Measurements from ENCODE around the gene ELN.

ELN gene

DNA sequence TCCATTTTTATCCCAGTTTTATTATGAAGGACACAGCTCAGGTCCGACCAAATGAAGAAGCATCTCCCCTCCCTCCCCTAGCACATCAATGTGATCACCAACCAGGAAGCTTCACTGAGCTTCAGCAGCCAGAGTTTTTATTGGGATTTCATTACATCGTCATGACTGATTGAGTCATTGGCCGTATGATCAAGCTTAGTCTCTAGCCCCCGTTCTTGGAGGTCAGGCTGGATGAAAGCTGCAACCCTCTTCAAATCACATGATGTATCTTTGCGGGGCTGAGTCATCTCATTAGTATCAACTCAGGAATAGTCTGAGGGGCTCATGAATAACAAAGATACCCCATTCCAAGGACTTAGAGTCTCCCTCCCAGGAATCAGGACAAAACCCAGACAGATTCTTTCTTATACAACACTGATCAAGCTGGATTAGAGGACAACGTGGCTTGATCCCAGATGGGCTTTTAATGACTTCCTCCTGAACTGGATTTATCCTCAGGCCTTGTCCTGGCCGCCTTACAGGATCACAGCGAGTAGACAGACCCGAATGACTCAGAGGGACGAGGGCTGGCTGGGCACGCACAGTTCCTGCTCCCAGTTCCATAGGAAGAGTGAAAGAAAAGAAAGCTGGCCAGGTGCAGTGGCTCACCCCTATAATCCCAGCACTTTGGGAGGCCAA lies 70.1 kb downstream of the ELN start:
- no peak for DNase-seq

DNA sequence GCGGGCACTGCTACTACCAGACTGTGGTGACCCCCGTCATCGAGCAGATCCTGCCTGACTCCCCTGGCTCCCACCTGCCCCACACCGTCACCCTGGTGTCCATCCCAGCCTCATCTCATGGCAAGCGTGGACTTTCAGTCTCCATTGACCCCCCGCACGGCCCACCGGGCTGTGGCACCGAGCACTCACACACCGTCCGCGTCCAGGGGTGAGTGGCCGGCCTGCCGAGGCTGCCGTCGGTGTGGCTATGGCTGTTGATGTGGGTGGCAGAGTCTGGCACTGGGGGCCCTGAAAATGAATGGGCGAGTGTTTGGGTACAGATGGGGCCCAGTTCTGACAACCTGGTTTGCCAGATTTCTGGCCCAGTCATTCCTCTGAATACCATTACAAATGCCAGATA lies 71.1 kb downstream of the ELN start:
- DNase-seq: no peak

DNA sequence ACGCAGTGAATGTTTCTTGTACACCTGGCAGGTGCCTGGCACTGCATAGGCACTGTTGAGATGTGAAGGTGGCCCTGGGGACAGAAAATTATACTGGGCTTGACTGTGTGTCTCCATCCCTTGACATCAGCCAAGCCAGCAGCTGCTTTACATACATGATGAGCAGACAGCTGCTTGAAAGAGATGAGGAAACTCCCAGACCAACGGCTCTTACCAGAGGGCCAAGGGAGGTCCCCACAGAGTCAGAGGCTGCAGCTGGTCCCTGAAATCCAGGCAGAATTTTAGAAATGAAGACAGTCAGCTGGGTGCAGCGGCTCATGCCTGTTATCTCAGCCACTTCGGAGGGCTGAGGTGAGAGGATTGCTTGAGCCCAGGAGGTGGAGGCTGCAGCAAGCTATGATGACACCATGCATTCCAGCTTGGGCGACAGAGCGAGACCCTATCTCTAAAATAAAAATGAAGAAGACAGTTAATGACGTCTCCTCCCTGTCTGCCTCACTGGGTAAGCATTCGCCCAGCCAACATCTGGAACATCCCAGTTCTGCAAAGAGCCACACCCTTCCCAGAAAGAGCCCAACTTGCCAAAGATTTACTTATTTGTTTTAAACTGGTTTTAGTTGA lies 73.2 kb downstream of the ELN start:
- DNase-seq: no peak

DNA sequence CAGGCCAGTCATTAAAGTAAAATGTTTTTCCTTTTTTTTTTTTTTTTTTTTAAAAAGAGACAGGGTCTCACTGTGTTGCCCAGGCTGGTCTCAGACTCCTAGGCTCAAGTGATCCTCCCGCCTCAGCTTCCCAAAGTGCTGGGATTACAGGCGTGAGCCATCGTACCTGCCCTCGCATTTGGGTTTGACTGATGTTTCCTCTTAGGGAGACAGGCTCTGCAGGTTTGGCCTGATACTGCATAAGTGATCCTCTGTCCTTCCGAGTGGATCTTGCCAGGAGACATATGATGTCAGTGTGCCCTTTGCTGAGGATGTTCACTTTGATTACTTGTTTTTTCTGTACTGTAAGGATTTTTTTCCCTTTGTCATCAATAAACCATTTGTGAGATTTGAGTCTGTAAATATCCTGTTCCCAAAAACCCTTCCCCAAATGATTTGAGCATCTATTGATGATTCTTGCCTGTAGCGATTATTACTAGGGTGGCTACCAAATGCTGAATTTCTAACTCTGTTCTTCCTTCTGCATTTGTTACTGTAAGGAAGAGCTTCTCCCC lies 75.3 kb downstream of the ELN start:
- no peak for DNase-seq

GRCh38 chr7:74104702-74105101 lies 76.7 kb downstream of the ELN start:
- DNase-seq: no peak

DNA sequence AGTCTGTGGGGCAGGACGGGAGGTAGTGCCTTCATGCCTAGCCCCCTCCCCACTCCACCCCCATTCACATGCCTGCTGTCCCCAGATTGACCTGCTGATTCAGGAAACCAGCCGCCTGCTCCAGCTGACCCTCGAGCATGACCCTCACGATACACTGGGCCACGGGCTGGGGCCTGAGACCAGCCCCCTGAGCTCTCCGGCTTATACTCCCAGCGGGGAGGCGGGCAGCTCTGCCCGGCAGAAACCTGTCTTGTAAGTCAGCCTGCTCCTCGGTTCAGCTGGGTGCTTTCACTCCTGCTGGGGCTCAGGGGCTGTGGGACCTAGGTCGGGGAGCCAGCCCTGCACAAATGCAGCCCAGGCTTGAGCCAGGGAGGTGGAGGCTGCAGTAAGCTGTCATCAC lies 78.0 kb downstream of the ELN start:
- DNase-seq: no peak

GRCh38 chr7:74106846-74107245 lies 78.9 kb downstream of the ELN start:
- no peak for DNase-seq

GRCh38 chr7:74115326-74115725 lies 87.4 kb downstream of the ELN start:
- no peak for DNase-seq

DNA sequence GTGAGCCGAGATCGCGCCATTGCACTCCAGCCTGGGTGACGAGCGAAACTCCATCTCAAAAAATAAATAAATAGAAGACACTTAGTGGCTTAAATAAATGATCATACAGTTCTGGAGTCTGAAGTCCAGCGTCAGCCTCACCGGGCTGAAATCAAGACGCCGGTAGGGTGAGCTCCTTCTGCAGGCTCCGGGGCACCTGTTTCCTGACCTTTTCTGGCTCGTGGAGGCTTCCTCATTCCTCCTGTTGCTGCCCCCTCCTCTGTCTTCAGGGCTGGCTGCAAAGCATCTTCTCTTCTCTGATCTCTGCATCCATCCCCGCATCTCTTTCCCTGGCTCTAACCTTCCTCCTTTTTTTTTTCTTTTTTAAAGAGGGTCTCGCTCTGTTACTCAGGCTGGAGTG lies 88.4 kb downstream of the ELN start:
- no peak for DNase-seq
